ENCODE data around the gene VAT1L. TPM values are rescaled to one million over a fixed set of nuclear protein-coding genes. Genes with fewer than 3 reads are reported as not detected.
"Not testable (repeated sequence)": the region's sequence is repeated elsewhere in the genome, so short reads cannot be mapped to it uniquely, and the experiment has no call there.

The VAT1L gene
- total RNA-seq, 1 experiment from 2014 or later, result 33.8 TPM

DNA sequence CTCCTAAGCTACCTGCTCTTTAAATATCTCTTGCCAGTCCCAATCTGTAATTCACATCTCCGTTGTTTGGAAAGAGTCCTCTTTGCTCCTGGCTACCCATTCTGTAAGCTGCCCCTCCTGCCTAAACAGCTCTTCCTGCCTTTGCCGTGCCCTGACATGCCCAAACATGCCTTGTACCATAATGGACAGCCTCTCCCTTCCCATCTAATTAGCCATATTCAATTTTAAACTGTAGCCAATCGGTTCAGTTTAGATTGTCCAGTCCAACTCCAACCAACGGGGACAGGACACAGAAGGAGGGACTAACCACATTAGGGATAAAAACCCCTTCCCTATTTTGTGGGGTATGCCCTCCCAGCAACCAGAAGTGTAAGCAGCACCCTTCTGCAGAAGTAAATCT, 203.3 kb downstream of the VAT1L start:
- TF ChIP-seq, protein P1, sequence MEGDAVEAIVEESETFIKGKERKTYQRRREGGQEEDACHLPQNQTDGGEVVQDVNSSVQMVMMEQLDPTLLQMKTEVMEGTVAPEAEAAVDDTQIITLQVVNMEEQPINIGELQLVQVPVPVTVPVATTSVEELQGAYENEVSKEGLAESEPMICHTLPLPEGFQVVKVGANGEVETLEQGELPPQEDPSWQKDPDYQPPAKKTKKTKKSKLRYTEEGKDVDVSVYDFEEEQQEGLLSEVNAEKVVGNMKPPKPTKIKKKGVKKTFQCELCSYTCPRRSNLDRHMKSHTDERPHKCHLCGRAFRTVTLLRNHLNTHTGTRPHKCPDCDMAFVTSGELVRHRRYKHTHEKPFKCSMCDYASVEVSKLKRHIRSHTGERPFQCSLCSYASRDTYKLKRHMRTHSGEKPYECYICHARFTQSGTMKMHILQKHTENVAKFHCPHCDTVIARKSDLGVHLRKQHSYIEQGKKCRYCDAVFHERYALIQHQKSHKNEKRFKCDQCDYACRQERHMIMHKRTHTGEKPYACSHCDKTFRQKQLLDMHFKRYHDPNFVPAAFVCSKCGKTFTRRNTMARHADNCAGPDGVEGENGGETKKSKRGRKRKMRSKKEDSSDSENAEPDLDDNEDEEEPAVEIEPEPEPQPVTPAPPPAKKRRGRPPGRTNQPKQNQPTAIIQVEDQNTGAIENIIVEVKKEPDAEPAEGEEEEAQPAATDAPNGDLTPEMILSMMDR (conservative IDR thresholded peaks at IDR 0.05), result no peak
- Histone ChIP-seq H3K9me3 (ENCODE audit: control insufficient read depth, low read depth, low read length) (peaks cover 7% of the 10 kb centered on the region), H3K27me3 (ENCODE audit: insufficient read depth, low read length) (no peaks in the 10 kb centered on the region), H3K9ac (ENCODE audit: extremely low read depth, insufficient read length, low read length) (no peak overlapping the region), H3K4me1 (ENCODE audit: insufficient read depth, low read length) (peaks cover 9% of the 10 kb centered on the region; the same call in 1 of the 2 replicates), H3K4me2 (ENCODE audit: insufficient read depth, insufficient read length, low read length) (peak overlapping the region; percentile 12), H2BK120ac (ENCODE audit: low read depth, low read length, poor library complexity, severe bottlenecking) (no peak overlapping the region), H4K8ac (replicated peaks; ENCODE audit: insufficient read length, low read depth, low read length) (no peak overlapping the region), H3K23ac (ENCODE audit: insufficient read length, low read depth, low read length) (no peak overlapping the region), H3K79me1 (ENCODE audit: insufficient read depth, low read depth, low read length, poor library complexity, severe bottlenecking) (no peaks in the 10 kb centered on the region), H2BK20ac (ENCODE audit: low read depth, low read length, poor library complexity, severe bottlenecking) (no peak overlapping the region), H3T11ph (ENCODE audit: low read length) (peak overlapping the region; percentile 83), H2BK5ac (ENCODE audit: insufficient read length, low read length) (peak overlapping the region; percentile 80), H3K14ac (ENCODE audit: insufficient read depth, low read length) (no peak overlapping the region), H3K18ac (ENCODE audit: insufficient read length, low read depth, low read length) (peak overlapping the region; percentile 62), H2AK5ac (ENCODE audit: insufficient read length, low read length) (no peak overlapping the region), H3K79me2 (ENCODE audit: insufficient read depth, low read length) (no peaks in the 10 kb centered on the region), H3K4ac (ENCODE audit: low read depth, low read length) (peak overlapping the region; percentile 59; the same call in 1 of the 2 replicates), H2BK15ac (ENCODE audit: low read depth, low read length) (no peak overlapping the region), H4K91ac (ENCODE audit: insufficient read length, low read depth, low read length) (no peak overlapping the region), H3K56ac (ENCODE audit: insufficient read length, low read depth, low read length) (no peak overlapping the region), H2BK12ac (ENCODE audit: insufficient read length, low read depth, low read length) (peak overlapping the region; percentile 21), H2AFZ (ENCODE audit: low read length) (no peak overlapping the region), H4K20me1 (ENCODE audit: control insufficient read depth, insufficient read depth, insufficient read length) (no peaks in the 10 kb centered on the region), H3K23me2 (ENCODE audit: insufficient read length, low read depth, low read length, poor library complexity, severe bottlenecking) (no peaks in the 10 kb centered on the region), H3K27ac (ENCODE audit: insufficient read length, low read depth, low read length) (peak overlapping the region; percentile 87), H4K5ac (ENCODE audit: insufficient read length, low read depth, low read length) (peak overlapping the region; percentile 76)
- Mint-ChIP-seq H3K36me3 (ENCODE audit: insufficient read depth in 1 of 3, low read depth in 3 of 3) (peaks cover 10 to 44% (median 26%) of the 10 kb centered on the region in 3 experiments), H3K27ac (peak overlapping the region; percentile 19 to 93 (median 69)), H3K4me3 (no peak overlapping the region), H3K4me1 (peaks cover 48 to 57% of the 10 kb centered on the region in 2 experiments), H3K27me3 (ENCODE audit: low read depth) (no peaks in the 10 kb centered on the region; the same call in 1 of the 2 replicates), H3K9me3 (peaks cover 34 to 39% of the 10 kb centered on the region in 2 experiments)
- peak; percentile 77 for DNase-seq
- WGBS (ENCODE audit: extremely low coverage, insufficient read length, low lambda C conversion rate), result no CpG with 5 or more reads among the region's 4 CpGs

DNA sequence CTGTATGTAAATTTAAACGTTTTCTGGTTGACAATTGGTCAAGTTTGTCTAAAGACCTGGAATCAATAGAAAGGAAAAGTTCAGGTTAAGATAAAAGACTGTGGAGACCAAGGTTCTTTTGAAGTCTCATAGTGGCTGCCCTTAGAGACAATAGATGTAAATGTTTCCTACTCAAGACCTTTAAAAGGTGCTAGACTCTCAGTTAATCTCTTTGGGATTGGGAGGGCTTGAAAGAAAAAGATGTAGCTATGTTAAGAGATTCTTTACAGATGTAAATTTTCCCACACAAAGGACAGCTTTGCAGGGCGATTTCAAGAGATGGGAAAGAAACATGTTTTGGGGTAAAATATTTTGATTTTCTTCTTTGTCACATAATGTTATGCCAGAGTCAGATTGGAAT, 204.0 kb downstream of the VAT1L start:
- H3K36me3 Mint-ChIP-seq (ENCODE audit: insufficient read depth in 1 of 3, low read depth in 3 of 3), result peaks cover 14 to 49% (median 30%) of the 10 kb centered on the region in 3 experiments
- not testable (repeated sequence) for H3K4me2 ChIP-seq (ENCODE audit: insufficient read depth, insufficient read length, low read length); H3K27ac ChIP-seq (ENCODE audit: insufficient read length, low read depth, low read length)

More for the DNA sequence above, 204.0 kb downstream of the VAT1L start:
- not testable (repeated sequence) for H4K91ac ChIP-seq (ENCODE audit: insufficient read length, low read depth, low read length); H3K23me2 ChIP-seq (ENCODE audit: insufficient read length, low read depth, low read length, poor library complexity, severe bottlenecking); H3K27me3 Mint-ChIP-seq (ENCODE audit: low read depth); H3K27me3 ChIP-seq (ENCODE audit: insufficient read depth, low read length); H2AFZ ChIP-seq (ENCODE audit: low read length); H3K18ac ChIP-seq (ENCODE audit: insufficient read length, low read depth, low read length); H3K9ac ChIP-seq (ENCODE audit: extremely low read depth, insufficient read length, low read length); H3K79me1 ChIP-seq (ENCODE audit: insufficient read depth, low read depth, low read length, poor library complexity, severe bottlenecking); H3K23ac ChIP-seq (ENCODE audit: insufficient read length, low read depth, low read length); H3K79me2 ChIP-seq (ENCODE audit: insufficient read depth, low read length); H2AK5ac ChIP-seq (ENCODE audit: insufficient read length, low read length); H4K8ac ChIP-seq (replicated peaks; ENCODE audit: insufficient read length, low read depth, low read length); H2BK5ac ChIP-seq (ENCODE audit: insufficient read length, low read length); H3K14ac ChIP-seq (ENCODE audit: insufficient read depth, low read length); H3K4me1 ChIP-seq (ENCODE audit: insufficient read depth, low read length); H2BK20ac ChIP-seq (ENCODE audit: low read depth, low read length, poor library complexity, severe bottlenecking); H2BK15ac ChIP-seq (ENCODE audit: low read depth, low read length); H2BK12ac ChIP-seq (ENCODE audit: insufficient read length, low read depth, low read length); H3K4ac ChIP-seq (ENCODE audit: low read depth, low read length); H4K5ac ChIP-seq (ENCODE audit: insufficient read length, low read depth, low read length); H4K20me1 ChIP-seq (ENCODE audit: control insufficient read depth, insufficient read depth, insufficient read length); H3T11ph ChIP-seq (ENCODE audit: low read length); H2BK120ac ChIP-seq (ENCODE audit: low read depth, low read length, poor library complexity, severe bottlenecking); H3K56ac ChIP-seq (ENCODE audit: insufficient read length, low read depth, low read length); H3K9me3 ChIP-seq (ENCODE audit: control insufficient read depth, low read depth, low read length); DNase-seq
- Mint-ChIP-seq H3K27ac (peak overlapping the region; percentile 84 to 96 (median 93)), H3K4me3 (peak overlapping the region; percentile 1 to 8; a peak in 2 of 5 replicates), H3K4me1 (peaks cover 48 to 57% of the 10 kb centered on the region in 2 experiments), H3K9me3 (peaks cover 39 to 44% of the 10 kb centered on the region in 2 experiments)
- no CpG with 5 or more reads among the region's 2 CpGs for WGBS (ENCODE audit: extremely low coverage, insufficient read length, low lambda C conversion rate)

All from H9 (cell line).